GM12873 (cell line): Measurements from ENCODE around the gene KIAA1755.

ENCODE experiments used
- TF ChIP-seq, protein P1 (sequence below): IDR thresholded peaks from 2 replicates; pipeline ENCODE4 v1.5.1; 2012; ENCODE audit warnings: low read depth, mild to moderate bottlenecking, moderate library complexity, low read length, control low read depth; ENCODE audit not compliant: insufficient read depth; ENCODE audit errors: missing control alignments

The KIAA1755 gene

DNA sequence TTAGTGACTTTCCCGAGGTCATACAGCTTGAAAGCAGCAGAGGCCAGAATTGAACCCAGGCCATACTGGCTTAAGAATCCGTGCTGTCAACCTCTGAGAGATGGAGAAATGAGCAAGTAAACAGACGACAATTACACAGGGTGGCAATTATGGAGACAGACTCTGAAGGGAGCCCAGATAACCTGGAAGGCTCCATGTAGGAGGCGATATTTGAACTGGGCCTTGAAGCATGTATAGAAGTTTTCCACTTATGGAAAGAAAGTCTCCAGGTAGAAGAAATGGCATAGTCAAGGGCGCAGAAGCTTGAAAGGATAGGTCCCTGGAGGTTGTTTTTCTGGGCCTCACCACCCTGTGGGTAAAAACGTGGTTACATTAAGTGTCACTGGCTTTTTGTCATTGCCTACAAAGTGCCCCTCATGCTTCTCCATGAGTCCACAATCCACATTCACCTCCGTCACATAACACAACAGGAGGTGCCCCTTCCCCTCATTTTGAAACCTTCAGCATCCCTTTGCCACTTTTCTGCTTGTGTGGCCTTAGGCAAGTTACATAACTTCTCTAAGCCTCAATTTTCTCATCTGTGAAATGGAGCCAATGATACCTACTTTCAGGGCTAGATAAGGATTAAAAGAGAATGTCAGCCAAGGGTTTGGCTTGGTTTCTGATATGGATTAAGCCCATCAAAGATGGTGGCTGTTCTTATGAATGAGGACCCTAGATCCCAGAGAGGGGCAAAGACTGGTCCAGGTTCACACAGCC, 37.6 kb upstream of the KIAA1755 start:
- TF ChIP-seq, protein P1, sequence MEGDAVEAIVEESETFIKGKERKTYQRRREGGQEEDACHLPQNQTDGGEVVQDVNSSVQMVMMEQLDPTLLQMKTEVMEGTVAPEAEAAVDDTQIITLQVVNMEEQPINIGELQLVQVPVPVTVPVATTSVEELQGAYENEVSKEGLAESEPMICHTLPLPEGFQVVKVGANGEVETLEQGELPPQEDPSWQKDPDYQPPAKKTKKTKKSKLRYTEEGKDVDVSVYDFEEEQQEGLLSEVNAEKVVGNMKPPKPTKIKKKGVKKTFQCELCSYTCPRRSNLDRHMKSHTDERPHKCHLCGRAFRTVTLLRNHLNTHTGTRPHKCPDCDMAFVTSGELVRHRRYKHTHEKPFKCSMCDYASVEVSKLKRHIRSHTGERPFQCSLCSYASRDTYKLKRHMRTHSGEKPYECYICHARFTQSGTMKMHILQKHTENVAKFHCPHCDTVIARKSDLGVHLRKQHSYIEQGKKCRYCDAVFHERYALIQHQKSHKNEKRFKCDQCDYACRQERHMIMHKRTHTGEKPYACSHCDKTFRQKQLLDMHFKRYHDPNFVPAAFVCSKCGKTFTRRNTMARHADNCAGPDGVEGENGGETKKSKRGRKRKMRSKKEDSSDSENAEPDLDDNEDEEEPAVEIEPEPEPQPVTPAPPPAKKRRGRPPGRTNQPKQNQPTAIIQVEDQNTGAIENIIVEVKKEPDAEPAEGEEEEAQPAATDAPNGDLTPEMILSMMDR = no peak

DNA sequence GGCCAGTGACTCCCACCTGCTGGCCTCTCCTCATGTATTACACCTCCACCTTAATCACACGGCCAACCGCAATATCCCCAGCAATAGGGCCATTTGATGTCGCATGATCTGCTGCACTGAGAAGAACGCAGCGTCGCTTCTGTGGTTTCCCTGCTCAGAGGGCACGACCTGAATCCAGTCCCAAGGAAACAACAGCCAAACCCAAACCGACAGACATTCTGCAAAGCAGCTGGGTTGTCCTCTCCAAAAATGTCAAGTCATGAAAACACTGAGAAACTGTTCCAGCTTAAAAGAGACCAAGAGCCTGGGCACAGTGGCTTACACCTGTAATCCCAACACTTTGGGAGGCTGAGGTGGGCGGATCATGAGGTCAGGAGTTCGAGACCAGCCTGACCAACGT, 35.9 kb upstream of the KIAA1755 start:
- TF ChIP-seq, protein P1 = no peak

DNA sequence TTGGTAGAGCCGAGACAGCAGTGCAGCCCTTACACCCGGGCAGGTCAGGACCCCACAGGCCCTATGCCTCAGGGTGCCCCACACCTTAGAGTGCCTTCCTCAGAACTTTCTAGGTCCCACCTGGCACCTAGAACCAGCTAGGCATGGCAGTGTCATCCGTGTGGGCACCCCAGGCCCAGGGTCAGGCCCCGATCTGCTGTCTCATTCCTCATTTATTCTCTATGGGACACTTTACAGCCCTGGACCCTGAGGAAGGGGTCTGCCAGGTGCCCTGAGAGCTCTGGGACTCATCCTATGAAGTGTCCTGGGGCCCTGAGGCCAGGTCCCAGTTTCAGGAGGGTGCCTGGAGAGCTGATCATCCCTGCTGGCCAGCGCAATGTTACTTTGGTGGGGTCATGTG, 35.3 kb upstream of the KIAA1755 start:
- TF ChIP-seq, protein P1 = no peak

DNA sequence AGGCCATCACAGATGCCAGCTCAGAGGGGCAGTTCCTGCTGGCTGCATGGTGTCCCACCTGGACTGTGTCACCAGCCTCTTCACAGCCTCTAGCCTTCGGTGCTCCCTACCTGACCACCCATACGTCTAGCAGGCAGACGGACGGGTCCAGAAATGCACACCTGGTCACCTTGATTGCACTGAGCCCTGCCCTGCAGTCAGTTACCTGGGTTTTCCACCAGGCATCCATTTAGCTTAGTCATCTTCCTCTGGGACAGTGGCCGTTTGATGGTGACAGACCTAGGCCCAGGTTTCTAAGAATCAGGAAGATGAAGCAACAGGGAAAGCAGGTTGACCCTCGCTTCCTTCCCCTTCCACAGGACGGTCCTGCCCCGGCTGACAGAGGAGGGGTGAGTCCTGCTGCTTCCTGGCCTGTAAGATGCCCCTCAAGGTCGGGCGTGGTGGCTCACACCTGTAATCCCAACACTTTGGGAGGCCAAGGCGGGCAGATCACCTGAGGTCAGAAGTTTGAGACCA, 33.6 kb upstream of the KIAA1755 start:
- TF ChIP-seq, protein P1 = no peak

DNA sequence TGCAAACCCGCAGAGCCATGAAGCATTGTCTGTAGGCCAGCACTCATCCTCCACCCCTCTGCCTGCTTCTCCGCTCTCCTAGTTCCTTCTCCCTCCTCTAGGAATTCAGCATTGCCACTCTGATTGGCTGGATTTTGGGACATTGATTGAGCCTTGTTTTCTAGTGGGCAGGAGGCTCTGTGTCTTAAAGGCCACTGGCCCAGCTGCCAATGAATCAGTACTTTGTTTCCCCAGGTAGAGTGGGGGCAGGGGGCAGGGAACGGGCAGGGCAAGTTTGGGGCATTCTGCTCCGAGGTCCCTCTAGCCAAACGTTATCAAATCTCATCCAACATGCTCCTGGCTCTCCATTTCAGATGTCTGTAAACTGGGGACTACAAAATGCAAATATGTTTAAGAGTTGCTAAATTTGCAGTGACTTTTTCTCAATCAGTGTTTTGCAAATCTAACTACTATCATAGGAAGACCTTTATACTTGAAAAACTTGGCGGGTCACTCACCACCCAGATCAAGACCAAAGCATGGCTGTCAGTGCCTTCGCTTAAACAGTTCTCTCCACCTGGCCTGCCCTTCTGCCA, 33.0 kb upstream of the KIAA1755 start:
- TF ChIP-seq, protein P1 = no peak

DNA sequence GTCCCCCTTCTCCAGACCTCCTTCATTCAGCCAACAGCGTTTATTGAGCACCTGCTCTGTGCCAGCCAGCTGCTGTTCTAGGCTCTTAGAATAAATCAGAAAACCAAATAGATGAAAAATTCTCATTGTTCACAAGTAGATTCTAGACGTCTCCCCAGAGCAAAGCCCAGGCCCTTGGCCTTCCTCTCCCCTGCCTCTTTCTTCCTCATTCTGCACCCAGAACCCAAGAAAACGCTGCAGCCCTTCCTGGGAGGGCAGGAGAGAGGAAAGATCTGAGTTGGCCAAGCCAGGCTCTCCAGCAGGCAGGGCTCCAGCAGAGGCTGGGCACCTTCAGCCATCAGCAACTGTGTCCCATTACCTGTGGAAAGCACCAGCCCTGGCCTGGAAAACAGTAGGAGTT, 31.4 kb upstream of the KIAA1755 start:
- TF ChIP-seq, protein P1 = no peak
